KMS-11 (cell line): ENCODE measurements around the gene CELF2.

ENCODE experiments used
- H2AFZ ChIP-seq: fragments of 200-600 bp; sonication (generic); 2 replicates; pipeline ENCODE4 v1.6.1; 2016; ENCODE audit warnings: antibody characterized with exemption, mixed run types, low read depth
- H3K27ac ChIP-seq: fragments of 200-600 bp; sonication (generic); 2 replicates; pipeline ENCODE4 v1.6.1; 2016; ENCODE audit warnings: mild to moderate bottlenecking, mixed run types
- H3K27me3 ChIP-seq: fragments of 200-600 bp; sonication (generic); 2 replicates; pipeline ENCODE4 v1.6.1; 2017; ENCODE audit warnings: mild to moderate bottlenecking, low read depth, mixed run types, moderate library complexity; ENCODE audit not compliant: insufficient read depth
- H3K36me3 ChIP-seq: fragments of 200-600 bp; sonication (generic); 2 replicates; pipeline ENCODE4 v1.6.1; 2017; ENCODE audit warnings: mild to moderate bottlenecking, mixed run types; ENCODE audit not compliant: insufficient read depth
- H3K4me1 ChIP-seq: fragments of 200-600 bp; sonication (generic); 2 replicates; pipeline ENCODE4 v1.6.1; 2016; ENCODE audit warnings: mild to moderate bottlenecking, low read depth, mixed run types; ENCODE audit not compliant: poor library complexity, severe bottlenecking
- H3K4me2 ChIP-seq: fragments of 200-600 bp; sonication (generic); 2 replicates; pipeline ENCODE4 v1.7.0; 2016; ENCODE audit warnings: mild to moderate bottlenecking, mixed run types
- H3K4me3 ChIP-seq: fragments of 200-600 bp; sonication (generic); IDR thresholded peaks from 2 replicates; pipeline ENCODE4 v1.6.1; 2017; ENCODE audit warnings: low read depth, low read length, mixed read lengths; ENCODE audit not compliant: insufficient read depth
- H3K79me2 ChIP-seq: fragments of 200-600 bp; sonication (generic); 2 replicates; pipeline ENCODE4 v1.6.1; 2016; ENCODE audit warnings: low read depth, mixed run types; ENCODE audit not compliant: insufficient read depth
- H3K9ac ChIP-seq: fragments of 200-600 bp; sonication (generic); 2 replicates; pipeline ENCODE4 v1.6.1; 2016; ENCODE audit warnings: mild to moderate bottlenecking, mixed run types
- H4K20me1 ChIP-seq: fragments of 200-600 bp; sonication (generic); 2 replicates; pipeline ENCODE4 v1.6.1; 2016; ENCODE audit warnings: mild to moderate bottlenecking, mixed run types; ENCODE audit not compliant: insufficient read depth
- TF ChIP-seq, protein P1 (sequence below): fragments of 200-600 bp; sonication (generic); conservative IDR thresholded peaks from 2 replicates; pipeline ENCODE4 v1.6.1; 2017; ENCODE audit warnings: low read depth, mild to moderate bottlenecking, antibody characterized with exemption, low read length, moderate library complexity, mixed read lengths

The CELF2 gene

DNA sequence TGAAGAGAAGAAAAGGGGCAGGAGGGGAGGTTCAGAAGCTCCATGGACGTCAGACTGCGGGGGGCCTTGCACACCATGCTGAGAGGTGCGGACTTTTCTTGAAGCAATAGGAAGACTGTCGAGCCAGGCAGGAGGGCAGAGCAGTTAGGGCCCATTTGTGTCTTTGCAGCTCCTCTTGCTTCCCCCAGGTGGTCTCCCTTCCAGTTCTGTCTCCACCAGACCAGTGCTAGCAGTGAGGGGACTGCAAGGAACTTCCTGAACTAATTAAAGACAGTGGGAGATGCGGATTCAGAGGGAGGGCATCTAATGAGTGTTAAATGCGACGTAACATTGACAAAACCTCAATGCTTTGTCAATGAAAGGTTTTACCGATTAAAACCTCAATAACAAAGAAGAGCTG lies 368.4 kb downstream of the CELF2 start:
- TF ChIP-seq, protein P1, sequence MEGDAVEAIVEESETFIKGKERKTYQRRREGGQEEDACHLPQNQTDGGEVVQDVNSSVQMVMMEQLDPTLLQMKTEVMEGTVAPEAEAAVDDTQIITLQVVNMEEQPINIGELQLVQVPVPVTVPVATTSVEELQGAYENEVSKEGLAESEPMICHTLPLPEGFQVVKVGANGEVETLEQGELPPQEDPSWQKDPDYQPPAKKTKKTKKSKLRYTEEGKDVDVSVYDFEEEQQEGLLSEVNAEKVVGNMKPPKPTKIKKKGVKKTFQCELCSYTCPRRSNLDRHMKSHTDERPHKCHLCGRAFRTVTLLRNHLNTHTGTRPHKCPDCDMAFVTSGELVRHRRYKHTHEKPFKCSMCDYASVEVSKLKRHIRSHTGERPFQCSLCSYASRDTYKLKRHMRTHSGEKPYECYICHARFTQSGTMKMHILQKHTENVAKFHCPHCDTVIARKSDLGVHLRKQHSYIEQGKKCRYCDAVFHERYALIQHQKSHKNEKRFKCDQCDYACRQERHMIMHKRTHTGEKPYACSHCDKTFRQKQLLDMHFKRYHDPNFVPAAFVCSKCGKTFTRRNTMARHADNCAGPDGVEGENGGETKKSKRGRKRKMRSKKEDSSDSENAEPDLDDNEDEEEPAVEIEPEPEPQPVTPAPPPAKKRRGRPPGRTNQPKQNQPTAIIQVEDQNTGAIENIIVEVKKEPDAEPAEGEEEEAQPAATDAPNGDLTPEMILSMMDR: no peak
- H3K27me3 ChIP-seq: no peaks in the 10 kb centered on the region
- H3K36me3 ChIP-seq: no peaks in the 10 kb centered on the region
- H3K79me2 ChIP-seq: no peaks in the 10 kb centered on the region
- H3K4me3 ChIP-seq: no peak overlapping the region
- H3K4me2 ChIP-seq: no peak overlapping the region
- H2AFZ ChIP-seq: no peak overlapping the region
- no peak overlapping the region for H3K9ac ChIP-seq
- H3K4me1 ChIP-seq: no peaks in the 10 kb centered on the region
- H3K27ac ChIP-seq: no peak overlapping the region
- no peaks in the 10 kb centered on the region for H4K20me1 ChIP-seq
